SK-N-MC (cell line): ENCODE data around the gene GFM2.

Experiments used
- EZH2 ChIP-seq: fragments of 200-600 bp; sonication (generic); IDR thresholded peaks from one replicate; pipeline ENCODE4 v1.6.1; 2017; ENCODE audit warnings: antibody characterized with exemption
- FOXP2 ChIP-seq: optimal IDR thresholded peaks from 2 replicates; pipeline ENCODE3; 2011; ENCODE audit warnings: mild to moderate bottlenecking, moderate library complexity; ENCODE audit not compliant: insufficient read depth; ENCODE audit errors: extremely low read length, control extremely low read depth
- POLR2AphosphoS5 ChIP-seq: IDR thresholded peaks from 2 replicates; pipeline ENCODE4 v1.6.1; 2012; ENCODE audit warnings: mild to moderate bottlenecking, low read depth, low read length, borderline replicate concordance

- TF ChIP-seq POLR2AphosphoS5 (no peak), EZH2 (no peak), FOXP2 (no peak)
Observed at GRCh38 chr5:74766418-74766848, 484 bp downstream of the GFM2 start.
